ENCODE results near the gene BCL11A.
"Not testable (repeated sequence)": the region's sequence is repeated elsewhere in the genome, so short reads cannot be mapped to it uniquely, and the experiment has no call there.

BCL11A gene

GRCh38 chr2:60422826-60423483, 130.5 kb downstream of the BCL11A start:
- DNase-seq = no peak

- not testable (repeated sequence) for DNase-seq
Observed at GRCh38 chr2:60417210-60417609, 136.2 kb downstream of the BCL11A start.

- peak; percentile 25 for DNase-seq
Observed at GRCh38 chr2:60416221-60417008, 137.0 kb downstream of the BCL11A start.

- DNase-seq = no peak
Observed at GRCh38 chr2:60415814-60416213, 137.6 kb downstream of the BCL11A start.

GRCh38 chr2:60414495-60415138, 138.8 kb downstream of the BCL11A start:
- DNase-seq = no peak

- peak; percentile 23 for DNase-seq
Observed at GRCh38 chr2:60413814-60414168, 139.7 kb downstream of the BCL11A start.

GRCh38 chr2:60413069-60413813, 140.2 kb downstream of the BCL11A start:
- DNase-seq = no peak

- DNase-seq = no peak
Observed at GRCh38 chr2:60412620-60413019, 140.8 kb downstream of the BCL11A start.

- no peak for DNase-seq
Observed at GRCh38 chr2:60412027-60412426, 141.4 kb downstream of the BCL11A start.

- no peak for DNase-seq
Observed at GRCh38 chr2:60411295-60411694, 142.2 kb downstream of the BCL11A start.

- DNase-seq = no peak
Observed at GRCh38 chr2:60410456-60411146, 142.9 kb downstream of the BCL11A start.

GRCh38 chr2:60409531-60409871, 144.0 kb downstream of the BCL11A start:
- no peak for DNase-seq

- no peak for DNase-seq
Observed at GRCh38 chr2:60408811-60409530, 144.5 kb downstream of the BCL11A start.

GRCh38 chr2:60408207-60408606, 145.2 kb downstream of the BCL11A start:
- DNase-seq = no peak

- DNase-seq = no peak
Observed at GRCh38 chr2:60407398-60407797, 146.1 kb downstream of the BCL11A start.

- DNase-seq = no peak
Observed at GRCh38 chr2:60406192-60406591, 147.3 kb downstream of the BCL11A start.

- DNase-seq = no peak
Observed at GRCh38 chr2:60405271-60405919, 148.1 kb downstream of the BCL11A start.
